Stimulated activated CD4-positive, alpha-beta T cell treated with anti-CD3 and anti-CD28 coated beads, TNF-alpha, amount 100 ng/mL, for 1 hour (primary cell): ENCODE measurements around the gene TEDC1.
"Not testable (repeated sequence)": the region's sequence is repeated elsewhere in the genome, so short reads cannot be mapped to it uniquely, and the experiment has no call there.

ENCODE experiments used
- DNase-seq, 3 donors: peaks; one replicate each; pipeline ENCODE4 v3.0.0-alpha.2; 2020; ENCODE audit warnings: low read depth in 3 of 3, low spot score in 1 of 3

The TEDC1 gene

GRCh38 chr14:105537580-105538474 lies 46.8 kb downstream of the TEDC1 start:
- DNase-seq = peak; percentile 31 to 68 (median 50)

- no peak for DNase-seq
Measured at GRCh38 chr14:105538481-105539049, 47.5 kb downstream of the TEDC1 start.

- no peak for DNase-seq
Measured at GRCh38 chr14:105540811-105541210, 49.8 kb downstream of the TEDC1 start.

GRCh38 chr14:105541218-105541875 lies 50.3 kb downstream of the TEDC1 start:
- DNase-seq = no peak

GRCh38 chr14:105545676-105546075 lies 54.6 kb downstream of the TEDC1 start:
- DNase-seq = not testable (repeated sequence)

GRCh38 chr14:105546410-105546809 lies 55.4 kb downstream of the TEDC1 start:
- DNase-seq = not testable (repeated sequence)

- not testable (repeated sequence) for DNase-seq
Measured at GRCh38 chr14:105547072-105547471, 56.0 kb downstream of the TEDC1 start.

GRCh38 chr14:105547741-105548169 lies 56.7 kb downstream of the TEDC1 start:
- no peak for DNase-seq
